Smooth muscle cell (in vitro differentiated cells): ENCODE data around the gene PLOD1. TPM values are rescaled to one million over a fixed set of nuclear protein-coding genes. Genes with fewer than 3 reads are reported as not detected.
"Not testable (repeated sequence)": the region's sequence is repeated elsewhere in the genome, so short reads cannot be mapped to it uniquely, and the experiment has no call there.

Experiments used
- DNase-seq: peaks from one replicate; lab custom pipeline; 2025; ENCODE audit not compliant: unreplicated experiment; lab: John Stamatoyannopoulos, UW
- H2AFZ ChIP-seq: fragments of 200-600 bp; sonication (generic); 2 replicates; pipeline ENCODE4 v1.6.0; 2016; ENCODE audit warnings: antibody characterized with exemption, low read depth, mild to moderate bottlenecking
- H3F3A ChIP-seq: fragments of 200-600 bp; sonication (generic); 2 replicates; pipeline ENCODE4 v1.6.0; 2017; ENCODE audit warnings: antibody characterized with exemption, low read depth
- H3K27ac ChIP-seq: fragments of 200-600 bp; sonication (generic); 2 replicates; pipeline ENCODE4 v1.5.1; 2016; ENCODE audit warnings: low read depth, mild to moderate bottlenecking
- H3K27me3 ChIP-seq: fragments of 200-600 bp; sonication (generic); 2 replicates; pipeline ENCODE4 v1.6.1; 2016; ENCODE audit warnings: low read depth, mild to moderate bottlenecking
- H3K36me3 ChIP-seq: fragments of 200-600 bp; sonication (generic); 2 replicates; pipeline ENCODE4 v1.5.1; 2016; ENCODE audit warnings: low read depth
- H3K4me1 ChIP-seq: fragments of 200-600 bp; sonication (generic); 2 replicates; pipeline ENCODE4 v1.5.1; 2016; ENCODE audit warnings: low read depth
- H3K4me2 ChIP-seq: fragments of 200-600 bp; sonication (generic); 2 replicates; pipeline ENCODE4 v1.6.0; 2016; ENCODE audit warnings: mild to moderate bottlenecking
- H3K4me3 ChIP-seq: fragments of 200-600 bp; sonication (generic); 2 replicates; pipeline ENCODE4 v1.5.1; 2016; ENCODE audit warnings: mild to moderate bottlenecking
- H3K79me2 ChIP-seq: fragments of 200-600 bp; sonication (generic); 2 replicates; pipeline ENCODE4 v1.6.0; 2016; ENCODE audit warnings: low read depth, mild to moderate bottlenecking
- H3K9ac ChIP-seq: fragments of 200-600 bp; sonication (generic); 2 replicates; pipeline ENCODE4 v1.6.0; 2016; ENCODE audit warnings: low read depth
- H3K9me3 ChIP-seq: fragments of 200-600 bp; sonication (generic); replicated peaks from 2 replicates; pipeline ENCODE4 v1.5.1; 2016; ENCODE audit warnings: low read depth
- H4K20me1 ChIP-seq: fragments of 200-600 bp; sonication (generic); 2 replicates; pipeline ENCODE4 v1.6.0; 2016; ENCODE audit warnings: low read depth
- WGBS: methylation state at CpG from one replicate; pipeline ENCODE4 v1.1.7; 2016; ENCODE audit warnings: low lambda C conversion rate; 5-methylcytosine and 5-hydroxymethylcytosine counted together
- polyA plus RNA-seq: library from polyadenylated mRNA; unstranded; fragments of >200 nt; fragmentation: Nextera tagmentation; extraction: Ambion mirVana; gene quantifications from 2 replicates; pipeline ENCODE4 v1.2.1, GENCODE V29; 2016
- total RNA-seq: library from RNA; depleted of rRNA; stranded (reverse); fragments of >200 nt; gene quantifications from 2 replicates; pipeline ENCODE4 v1.2.3, GENCODE V29; 2014
- TF ChIP-seq, protein P1 (sequence below): fragments of 200-600 bp; sonication (generic); IDR thresholded peaks from 2 replicates; pipeline ENCODE4 v1.5.1; 2017; ENCODE audit warnings: borderline replicate concordance, mild to moderate bottlenecking, antibody characterized with exemption; ENCODE audit not compliant: insufficient read depth, poor library complexity, severe bottlenecking

Gene PLOD1
- total and polyA plus RNA-seq, 2 experiments from 2014 or later, result 292 to 559 TPM

DNA sequence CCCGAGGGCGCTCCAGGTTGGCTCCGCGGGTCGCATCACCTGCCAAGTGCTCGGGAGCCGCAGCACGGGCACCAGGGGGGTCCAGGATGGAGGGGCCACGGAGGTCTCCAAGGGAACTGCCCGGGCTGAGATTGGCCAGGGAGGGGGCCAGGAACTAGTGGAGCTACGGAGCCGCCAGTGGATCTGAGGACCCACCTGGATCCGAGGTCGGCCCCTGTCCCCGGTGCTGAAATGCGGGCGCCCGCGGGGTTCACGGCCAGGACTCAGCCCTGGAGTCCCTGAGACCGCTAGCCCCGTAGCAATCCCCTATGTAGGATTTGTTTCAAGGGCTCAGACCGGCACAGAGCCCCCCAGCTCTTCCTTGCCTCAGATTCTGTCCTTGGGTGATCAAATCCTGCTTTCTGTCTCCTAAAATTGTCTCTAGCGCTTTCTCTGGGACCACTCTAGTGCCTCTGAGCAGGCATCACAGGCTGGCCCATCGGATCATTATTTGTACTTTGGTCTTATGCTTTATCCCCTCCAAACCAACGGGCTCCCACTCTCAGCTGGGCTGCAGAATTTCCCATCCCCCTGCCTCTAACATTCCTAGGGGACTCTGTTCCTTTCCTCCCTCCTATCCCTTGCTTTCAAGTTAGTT, 35.6 kb upstream of the PLOD1 start:
- Histone ChIP-seq H3K9me3 (no peaks in the 10 kb centered on the region), H3K27ac (no peak overlapping the region), H3F3A (no peaks in the 10 kb centered on the region), H3K4me2 (no peak overlapping the region), H3K27me3 (peaks cover 21% of the 10 kb centered on the region), H3K9ac (no peak overlapping the region), H4K20me1 (no peaks in the 10 kb centered on the region), H3K36me3 (no peaks in the 10 kb centered on the region), H2AFZ (no peak overlapping the region), H3K79me2 (no peaks in the 10 kb centered on the region), H3K4me1 (no peaks in the 10 kb centered on the region), H3K4me3 (no peak overlapping the region)
- TF ChIP-seq, protein P1, sequence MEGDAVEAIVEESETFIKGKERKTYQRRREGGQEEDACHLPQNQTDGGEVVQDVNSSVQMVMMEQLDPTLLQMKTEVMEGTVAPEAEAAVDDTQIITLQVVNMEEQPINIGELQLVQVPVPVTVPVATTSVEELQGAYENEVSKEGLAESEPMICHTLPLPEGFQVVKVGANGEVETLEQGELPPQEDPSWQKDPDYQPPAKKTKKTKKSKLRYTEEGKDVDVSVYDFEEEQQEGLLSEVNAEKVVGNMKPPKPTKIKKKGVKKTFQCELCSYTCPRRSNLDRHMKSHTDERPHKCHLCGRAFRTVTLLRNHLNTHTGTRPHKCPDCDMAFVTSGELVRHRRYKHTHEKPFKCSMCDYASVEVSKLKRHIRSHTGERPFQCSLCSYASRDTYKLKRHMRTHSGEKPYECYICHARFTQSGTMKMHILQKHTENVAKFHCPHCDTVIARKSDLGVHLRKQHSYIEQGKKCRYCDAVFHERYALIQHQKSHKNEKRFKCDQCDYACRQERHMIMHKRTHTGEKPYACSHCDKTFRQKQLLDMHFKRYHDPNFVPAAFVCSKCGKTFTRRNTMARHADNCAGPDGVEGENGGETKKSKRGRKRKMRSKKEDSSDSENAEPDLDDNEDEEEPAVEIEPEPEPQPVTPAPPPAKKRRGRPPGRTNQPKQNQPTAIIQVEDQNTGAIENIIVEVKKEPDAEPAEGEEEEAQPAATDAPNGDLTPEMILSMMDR, result no peak
- WGBS, result 45% methylated on average over 26 of the region's 26 CpGs
- DNase-seq, result no peak

DNA sequence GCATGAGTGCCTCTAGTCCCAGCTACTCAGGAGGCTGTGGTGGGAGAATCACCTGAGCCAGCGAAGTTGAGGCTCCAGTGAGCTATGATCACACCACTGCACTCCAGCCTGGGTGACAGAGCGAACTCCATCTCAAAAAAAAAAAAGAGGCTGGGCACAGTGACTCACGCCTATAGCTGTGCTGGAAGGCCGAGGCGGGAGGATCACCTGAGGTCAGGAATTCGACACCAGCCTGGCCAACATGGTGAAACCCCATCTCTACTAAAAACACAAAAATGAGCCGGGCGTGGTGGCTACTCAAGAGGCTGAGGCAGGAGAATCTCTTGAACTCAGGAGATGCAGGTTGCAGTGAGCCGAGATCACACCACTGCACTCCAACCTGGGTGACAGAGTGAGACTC, 33.1 kb upstream of the PLOD1 start:
- WGBS, result 65% methylated on average over 9 of the region's 9 CpGs
- H3K9ac ChIP-seq, H3K4me3 ChIP-seq, H3K4me1 ChIP-seq, H3K27ac ChIP-seq, H3K9me3 ChIP-seq, DNase-seq, H3K36me3 ChIP-seq, H2AFZ ChIP-seq, H3F3A ChIP-seq, H3K79me2 ChIP-seq, H4K20me1 ChIP-seq, H3K4me2 ChIP-seq: not testable (repeated sequence)
- H3K27me3 ChIP-seq, result peaks cover 21% of the 10 kb centered on the region

DNA sequence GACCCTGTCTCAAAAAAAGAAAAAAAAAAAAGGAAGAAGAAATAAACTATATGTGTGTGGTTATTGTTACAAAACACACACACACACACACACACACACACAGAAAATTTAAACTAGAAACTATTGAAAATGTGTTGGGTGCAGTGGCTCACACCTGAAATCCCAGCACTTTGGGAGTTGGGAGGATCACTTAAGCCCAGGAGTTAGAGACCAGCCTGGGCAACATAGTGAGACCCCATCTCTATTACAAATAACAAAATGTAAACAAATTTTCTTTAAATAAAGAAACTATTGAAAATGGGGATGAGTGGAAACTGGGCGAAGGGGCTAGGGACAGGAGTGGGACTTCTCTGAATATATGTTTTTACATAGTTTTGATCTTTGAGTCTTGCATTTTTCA, 31.3 kb upstream of the PLOD1 start:
- Histone ChIP-seq H3K4me1 (no peaks in the 10 kb centered on the region), H3K4me3 (no peak overlapping the region), H3K4me2 (no peak overlapping the region), H3K27ac (no peak overlapping the region), H3K79me2 (no peaks in the 10 kb centered on the region), H3K9me3 (no peaks in the 10 kb centered on the region), H3K9ac (no peak overlapping the region), H3K36me3 (no peaks in the 10 kb centered on the region), H3F3A (no peaks in the 10 kb centered on the region), H2AFZ (no peak overlapping the region), H4K20me1 (no peaks in the 10 kb centered on the region), H3K27me3 (peaks cover 18% of the 10 kb centered on the region)
- WGBS, result 94% methylated on average over 1 of the region's 1 CpG
- TF ChIP-seq, protein P1, result no peak
- no peak for DNase-seq

DNA sequence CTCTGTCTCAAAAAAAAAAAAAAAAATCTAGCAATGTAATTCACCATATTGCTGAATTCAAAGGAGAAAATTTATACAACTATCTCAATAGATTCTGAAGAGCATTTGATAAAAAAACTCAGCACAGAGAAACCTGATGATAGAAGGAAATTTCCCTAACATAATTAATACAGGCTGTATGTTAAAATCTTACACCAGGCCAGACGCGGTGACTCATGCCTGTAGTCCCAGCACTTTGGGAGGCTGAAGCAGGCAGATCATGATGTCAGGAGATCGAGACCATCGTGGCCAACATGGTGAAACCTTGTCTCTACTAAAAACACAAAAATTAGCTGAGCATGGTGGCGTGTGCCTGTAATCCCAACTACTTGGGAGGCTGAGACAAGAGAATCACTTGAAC, 30.4 kb upstream of the PLOD1 start:
- not testable (repeated sequence) for H2AFZ ChIP-seq
- 69% methylated on average over 5 of the region's 5 CpGs for WGBS

DNA sequence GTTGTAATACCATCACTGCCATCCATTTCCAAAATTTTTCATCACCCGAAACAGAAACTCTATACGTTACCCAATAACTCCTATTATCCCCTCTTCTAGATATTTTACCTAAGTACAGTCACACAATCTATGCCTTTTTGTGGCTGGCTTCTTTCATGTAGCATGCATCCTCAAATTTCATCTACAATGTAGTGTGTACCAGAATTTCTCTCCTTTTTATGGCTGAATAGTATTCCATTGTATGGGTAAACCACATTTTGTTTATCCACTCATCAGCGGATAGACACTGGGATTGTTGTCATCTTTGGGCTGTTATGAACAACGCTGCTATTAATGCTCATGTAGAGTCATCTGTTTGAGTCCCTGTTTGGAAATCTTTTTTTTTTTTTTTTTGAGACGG, 29.5 kb upstream of the PLOD1 start:
- Histone ChIP-seq H3F3A (peaks cover 7% of the 10 kb centered on the region), H3K79me2 (no peaks in the 10 kb centered on the region), H3K27me3 (peaks cover under 1% of the 10 kb centered on the region), H3K9me3 (no peaks in the 10 kb centered on the region), H3K4me1 (no peaks in the 10 kb centered on the region), H2AFZ (no peak overlapping the region), H3K4me2 (no peak overlapping the region), H3K27ac (no peak overlapping the region), H3K9ac (no peak overlapping the region), H4K20me1 (no peaks in the 10 kb centered on the region), H3K36me3 (no peaks in the 10 kb centered on the region), H3K4me3 (no peak overlapping the region)
- WGBS, result over 99% methylated on average over 5 of the region's 5 CpGs
- no peak for DNase-seq
- TF ChIP-seq, protein P1, result no peak

More for the DNA sequence above, 30.4 kb upstream of the PLOD1 start:
- not testable (repeated sequence) for H3K9me3 ChIP-seq, H3K27me3 ChIP-seq, H3K79me2 ChIP-seq, H3F3A ChIP-seq, H4K20me1 ChIP-seq, H3K9ac ChIP-seq, H3K36me3 ChIP-seq, H3K4me3 ChIP-seq, H3K27ac ChIP-seq, DNase-seq, H3K4me2 ChIP-seq, H3K4me1 ChIP-seq
